ENCODE data around the gene MGMT.

The MGMT gene

GRCh38 chr10:129605266-129605985 is 138.4 kb downstream of the MGMT start:
- Histone ChIP-seq H3K36me3 (ENCODE audit: insufficient read depth, low read length) (no peaks in the 10 kb centered on the region), H3K27ac (ENCODE audit: low read length) (no peak overlapping the region), H3K79me2 (ENCODE audit: insufficient read depth, low read length) (no peaks in the 10 kb centered on the region), H2AFZ (ENCODE audit: low read depth, low read length) (no peak overlapping the region), H3K4me3 (ENCODE audit: low read depth in 1 of 2, low read length in 2 of 2) (no peak overlapping the region), H4K20me1 (ENCODE audit: insufficient read depth, low read length) (no peaks in the 10 kb centered on the region), H3K27me3 (ENCODE audit: insufficient read depth, low read length, poor library complexity) (no peaks in the 10 kb centered on the region), H3K4me2 (ENCODE audit: insufficient read depth, low read length) (no peak overlapping the region), H3K4me1 (ENCODE audit: insufficient read depth, low read length) (no peaks in the 10 kb centered on the region), H3K9ac (ENCODE audit: low read depth, low read length) (no peak overlapping the region), H3K9me3 (ENCODE audit: insufficient read depth, low read length, severe bottlenecking) (no peaks in the 10 kb centered on the region)
- ATAC-seq (ENCODE audit: insufficient read depth, low read depth) (no peak), DNase-seq (no peak)
- TF ChIP-seq EZH2 (IDR thresholded peaks at IDR 0.05; ENCODE audit: borderline replicate concordance, low read depth, low read length, severe bottlenecking), result no peak

DNA sequence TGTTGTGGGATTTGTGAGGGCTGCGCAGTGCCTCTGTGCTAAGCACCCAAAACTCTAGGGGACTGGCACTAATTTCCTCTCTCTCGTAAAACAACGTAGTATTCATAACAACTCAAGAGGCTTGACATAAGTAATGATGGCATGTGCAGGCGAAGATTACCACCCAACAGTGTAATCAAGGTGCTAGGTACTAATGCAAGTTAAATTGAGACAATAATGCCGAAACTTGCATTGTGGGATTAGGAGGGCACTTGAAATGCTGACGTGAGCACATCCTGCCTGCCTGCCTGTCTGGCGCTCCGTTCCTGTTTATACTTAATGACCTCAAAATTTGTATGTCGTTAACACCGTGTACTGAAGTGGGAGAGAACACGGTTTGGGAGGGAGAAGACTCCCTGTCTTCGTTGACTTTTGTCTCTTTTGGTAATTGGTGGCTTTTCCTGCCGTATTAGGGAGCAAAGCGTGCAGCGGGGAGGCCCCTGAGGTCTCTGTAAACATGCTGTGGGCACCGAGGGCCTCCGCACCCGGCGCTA is 139.0 kb downstream of the MGMT start:
- Histone ChIP-seq H3K36me3 (ENCODE audit: insufficient read depth, low read length) (no peaks in the 10 kb centered on the region), H3K4me3 (ENCODE audit: low read depth in 1 of 2, low read length in 2 of 2) (no peak overlapping the region), H3K4me2 (ENCODE audit: insufficient read depth, low read length) (no peak overlapping the region), H2AFZ (ENCODE audit: low read depth, low read length) (no peak overlapping the region), H3K9me3 (ENCODE audit: insufficient read depth, low read length, severe bottlenecking) (no peaks in the 10 kb centered on the region), H3K9ac (ENCODE audit: low read depth, low read length) (no peak overlapping the region), H4K20me1 (ENCODE audit: insufficient read depth, low read length) (no peaks in the 10 kb centered on the region), H3K27me3 (ENCODE audit: insufficient read depth, low read length, poor library complexity) (no peaks in the 10 kb centered on the region), H3K27ac (ENCODE audit: low read length) (no peak overlapping the region), H3K4me1 (ENCODE audit: insufficient read depth, low read length) (no peaks in the 10 kb centered on the region), H3K79me2 (ENCODE audit: insufficient read depth, low read length) (no peaks in the 10 kb centered on the region)
- DNase-seq (no peak), ATAC-seq (ENCODE audit: insufficient read depth, low read depth) (no peak)
- TF ChIP-seq CTCF (IDR thresholded peaks at IDR 0.05; ENCODE audit: borderline replicate concordance, extremely low read depth, low read length, poor library complexity, severe bottlenecking), result no peak
- TF ChIP-seq EZH2 (IDR thresholded peaks at IDR 0.05; ENCODE audit: borderline replicate concordance, low read depth, low read length, severe bottlenecking), result no peak

DNA sequence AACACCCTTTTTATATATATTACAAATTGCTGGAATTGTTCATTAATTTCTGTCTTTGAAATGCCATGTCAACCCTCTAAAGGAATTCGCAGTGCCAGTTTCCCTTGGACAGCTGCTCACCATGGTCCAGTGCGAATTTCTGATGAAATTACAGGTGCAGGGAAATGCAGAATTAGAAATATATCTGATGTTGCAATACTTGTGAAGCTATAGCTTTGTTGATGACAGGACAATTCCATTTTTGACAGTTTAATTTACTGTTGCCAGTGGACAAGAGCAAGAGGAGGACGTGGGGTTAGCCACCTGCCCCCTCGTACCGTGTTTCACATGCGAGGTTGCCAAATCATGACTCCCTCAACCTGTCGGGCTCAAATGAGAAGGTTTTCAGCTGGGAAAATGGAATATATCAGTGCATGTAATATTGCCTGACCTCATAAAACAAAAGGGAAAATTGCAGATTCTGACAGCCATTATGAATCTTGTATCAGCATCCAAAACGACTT is 140.6 kb downstream of the MGMT start:
- no peaks in the 10 kb centered on the region for H3K79me2 ChIP-seq (ENCODE audit: insufficient read depth, low read length)
- H2AFZ ChIP-seq (ENCODE audit: low read depth, low read length), result no peak overlapping the region
- DNase-seq, result no peak
- H4K20me1 ChIP-seq (ENCODE audit: insufficient read depth, low read length), result no peaks in the 10 kb centered on the region
- ATAC-seq (ENCODE audit: insufficient read depth, low read depth), result no peak
- TF ChIP-seq CTCF (IDR thresholded peaks at IDR 0.05; ENCODE audit: borderline replicate concordance, extremely low read depth, low read length, poor library complexity, severe bottlenecking), result no peak
- TF ChIP-seq EZH2 (IDR thresholded peaks at IDR 0.05; ENCODE audit: borderline replicate concordance, low read depth, low read length, severe bottlenecking), result no peak
- no peak overlapping the region for H3K27ac ChIP-seq (ENCODE audit: low read length)
- H3K36me3 ChIP-seq (ENCODE audit: insufficient read depth, low read length), result no peaks in the 10 kb centered on the region
- no peak overlapping the region for H3K4me3 ChIP-seq (ENCODE audit: low read depth in 1 of 2, low read length in 2 of 2)
- H3K4me1 ChIP-seq (ENCODE audit: insufficient read depth, low read length), result no peaks in the 10 kb centered on the region
- no peak overlapping the region for H3K9ac ChIP-seq (ENCODE audit: low read depth, low read length)
- no peaks in the 10 kb centered on the region for H3K27me3 ChIP-seq (ENCODE audit: insufficient read depth, low read length, poor library complexity)
- H3K4me2 ChIP-seq (ENCODE audit: insufficient read depth, low read length), result no peak overlapping the region
- no peaks in the 10 kb centered on the region for H3K9me3 ChIP-seq (ENCODE audit: insufficient read depth, low read length, severe bottlenecking)

- H3K4me2 ChIP-seq (ENCODE audit: insufficient read depth, low read length), result no peak overlapping the region
- H3K9ac ChIP-seq (ENCODE audit: low read depth, low read length), result no peak overlapping the region
- no peak overlapping the region for H2AFZ ChIP-seq (ENCODE audit: low read depth, low read length)
- no peaks in the 10 kb centered on the region for H4K20me1 ChIP-seq (ENCODE audit: insufficient read depth, low read length)
- no peaks in the 10 kb centered on the region for H3K36me3 ChIP-seq (ENCODE audit: insufficient read depth, low read length)
- no peaks in the 10 kb centered on the region for H3K4me1 ChIP-seq (ENCODE audit: insufficient read depth, low read length)
- no peaks in the 10 kb centered on the region for H3K79me2 ChIP-seq (ENCODE audit: insufficient read depth, low read length)
- no peak overlapping the region for H3K27ac ChIP-seq (ENCODE audit: low read length)
- TF ChIP-seq CTCF (IDR thresholded peaks at IDR 0.05; ENCODE audit: borderline replicate concordance, extremely low read depth, low read length, poor library complexity, severe bottlenecking) (no peak), EZH2 (IDR thresholded peaks at IDR 0.05; ENCODE audit: borderline replicate concordance, low read depth, low read length, severe bottlenecking) (no peak)
- ATAC-seq (ENCODE audit: insufficient read depth, low read depth), result no peak
- no peaks in the 10 kb centered on the region for H3K27me3 ChIP-seq (ENCODE audit: insufficient read depth, low read length, poor library complexity)
- H3K9me3 ChIP-seq (ENCODE audit: insufficient read depth, low read length, severe bottlenecking), result no peaks in the 10 kb centered on the region
- no peak overlapping the region for H3K4me3 ChIP-seq (ENCODE audit: low read depth in 1 of 2, low read length in 2 of 2)
- DNase-seq, result no peak
Observed at GRCh38 chr10:129608653-129609052, 141.6 kb downstream of the MGMT start.
